Small intestine (tissue), 16 donors: ENCODE measurements around the gene OXNAD1. TPM values are rescaled to one million over a fixed set of nuclear protein-coding genes. Genes with fewer than 3 reads are reported as not detected.

ENCODE experiments used
- DNase-seq, 2 donors: peaks; one replicate each; pipeline versions ENCODE4 v3.0.0 to v3.0.0-alpha.2; 2013
- FAIRE-seq: peaks from 2 replicates; lab custom pipeline; 2012; peaks lifted over from hg19 to GRCh38; lab: Jason Lieb, UNC
- H3K27ac ChIP-seq, 3 donors: one replicate each; pipeline ENCODE4 v1.5.1; 2013; ENCODE audit warnings: low read length in 2 of 3, mild to moderate bottlenecking in 2 of 3, control low read depth in 1 of 3, inconsistent platforms in 1 of 3, low read depth in 1 of 3, moderate library complexity in 1 of 3
- H3K27me3 ChIP-seq, 3 donors: one replicate each; pipeline ENCODE4 v1.6.1; 2013; ENCODE audit warnings: low read length in 3 of 3, inconsistent platforms in 1 of 3; ENCODE audit not compliant: control insufficient read depth in 3 of 3, insufficient read depth in 3 of 3
- H3K36me3 ChIP-seq, 3 donors: one replicate each; pipeline ENCODE4 v1.6.1; 2013; ENCODE audit warnings: low read length in 3 of 3, inconsistent platforms in 1 of 3, low read depth in 1 of 3, mild to moderate bottlenecking in 1 of 3, moderate library complexity in 1 of 3; ENCODE audit not compliant: control insufficient read depth in 3 of 3, insufficient read depth in 2 of 3
- H3K4me1 ChIP-seq, 3 donors: one replicate each; pipeline ENCODE4 v1.6.1; 2013; ENCODE audit warnings: low read length in 2 of 3, inconsistent platforms in 1 of 3, low read depth in 1 of 3, mild to moderate bottlenecking in 1 of 3, moderate library complexity in 1 of 3; ENCODE audit not compliant: control insufficient read depth in 3 of 3, insufficient read depth in 2 of 3
- H3K4me3 ChIP-seq, 3 donors: one replicate each; pipeline ENCODE4 v1.5.1; 2013; ENCODE audit warnings: low read length in 3 of 3, control low read depth in 1 of 3, inconsistent platforms in 1 of 3, low read depth in 1 of 3, mild to moderate bottlenecking in 1 of 3, moderate library complexity in 1 of 3
- H3K9me3 ChIP-seq, 2 donors: one replicate each; pipeline ENCODE4 v1.6.1; 2013; ENCODE audit warnings: low read depth in 1 of 2, low read length in 1 of 2; ENCODE audit not compliant: control insufficient read depth in 2 of 2, insufficient read depth in 1 of 2
- WGBS, 3 donors: extraction: QIAGEN DNeasy Blood & Tissue Kit; methylation state at CpG; one replicate each; pipeline ENCODE4 v1.1.7; 2013; 5-methylcytosine and 5-hydroxymethylcytosine counted together
- long read RNA-seq, 10 donors: transcript quantifications; one replicate each; lab custom pipeline, GENCODE V29; 2026
- polyA plus RNA-seq, 4 donors: library from polyadenylated mRNA; stranded (reverse) in 3 of 4; unstranded in 1 of 4; fragments of 200-250 nt in 3 of 4; fragments of 120-200 nt in 1 of 4; gene quantifications; one replicate each; pipeline versions ENCODE4 v1.2.1 to v1.2.3, GENCODE V29; 2013
- donor health status: healthy with polysubstance abuse.
- donor health status: control.
- donor health status: control.
- donor health status: Bipolar disorder and iron deficiency.
- donor health status: healthy.

The OXNAD1 gene, protein sequence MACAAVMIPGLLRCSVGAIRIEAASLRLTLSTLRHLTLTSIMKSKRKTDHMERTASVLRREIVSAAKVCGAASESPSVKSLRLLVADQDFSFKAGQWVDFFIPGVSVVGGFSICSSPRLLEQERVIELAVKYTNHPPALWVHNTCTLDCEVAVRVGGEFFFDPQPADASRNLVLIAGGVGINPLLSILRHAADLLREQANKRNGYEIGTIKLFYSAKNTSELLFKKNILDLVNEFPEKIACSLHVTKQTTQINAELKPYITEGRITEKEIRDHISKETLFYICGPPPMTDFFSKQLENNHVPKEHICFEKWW
- polyA plus RNA-seq, result 10 to 100 TPM; 15.3 to 28.4 (median 18.3) TPM
- long read RNA-seq, donor 1, result 0 reads
- long read RNA-seq, donor 2, partial matches to known transcripts, result 0 of 1 reads
- long read RNA-seq, donor 2, other reads (novel, unspliced or antisense), result 0 of 1 reads
- long read RNA-seq, donor 3, partial matches to known transcripts, result 0 of 2 reads
- long read RNA-seq, donor 3, other reads (novel, unspliced or antisense), result 0 of 2 reads
- long read RNA-seq, donor 4, result 0 reads
- long read RNA-seq, donor 5, partial matches to known transcripts, result 0 of 1 reads
- long read RNA-seq, donor 5, other reads (novel, unspliced or antisense), result 0 of 1 reads
- long read RNA-seq, donor 6, transcript OXNAD1-201 (9 exons, 3,929 nt), result major isoform, 5 of 8 reads
- long read RNA-seq, donor 6, partial matches to known transcripts, result 0 of 8 reads
- long read RNA-seq, donor 6, other reads (novel, unspliced or antisense), result 0 of 8 reads
- long read RNA-seq, donor 7, result 0 reads
- long read RNA-seq, donor 8, partial matches to known transcripts, result 0 of 1 reads
- long read RNA-seq, donor 8, other reads (novel, unspliced or antisense), result 0 of 1 reads
- long read RNA-seq, donor 9, partial matches to known transcripts, result 0 of 1 reads
- long read RNA-seq, donor 9, other reads (novel, unspliced or antisense), result 0 of 1 reads
- long read RNA-seq, donor 10, partial matches to known transcripts, result 7 of 11 reads
- long read RNA-seq, donor 10, other reads (novel, unspliced or antisense), result 0 of 11 reads

DNA sequence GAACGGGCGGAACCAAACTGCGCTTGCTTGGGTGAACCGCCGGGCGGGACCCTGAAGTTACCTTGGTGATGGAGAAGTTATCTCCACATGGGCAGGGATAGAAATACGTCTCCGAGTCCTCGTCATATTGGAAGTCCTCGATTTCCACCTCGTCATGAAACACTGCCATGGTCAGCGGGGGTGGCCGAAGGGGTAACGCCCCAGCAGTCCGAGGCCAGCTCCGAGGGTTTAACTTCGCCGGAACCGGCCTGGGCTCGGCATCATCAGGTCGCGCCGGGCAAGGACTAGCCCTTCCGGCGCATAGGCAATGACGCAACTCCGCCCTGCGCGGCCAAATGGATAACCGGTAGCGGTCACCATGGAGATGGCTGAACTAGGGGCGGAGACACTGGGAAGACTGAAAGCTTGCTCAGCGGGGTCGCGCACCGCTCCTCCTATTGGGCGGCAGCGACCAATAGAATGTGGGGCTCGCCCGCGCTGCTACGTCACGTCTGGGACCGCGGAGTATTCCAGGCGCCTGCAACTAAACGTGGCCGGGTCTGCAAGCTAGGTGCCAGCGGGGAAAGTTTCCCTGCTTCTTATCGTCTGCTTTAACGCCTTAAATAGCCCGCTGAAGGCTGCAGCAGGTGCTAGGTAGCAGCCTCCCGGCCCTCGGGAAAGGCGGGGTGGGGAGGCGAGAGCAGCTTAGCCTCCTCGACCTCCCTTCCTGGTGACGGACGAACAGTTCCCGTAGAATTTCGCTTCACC lies at the start of gene OXNAD1, which contains the start of gene DPH3:
TSS of gene OXNAD1 (plus strand) at position 505 of the 747 bp plus-strand sequence. CDS start 5,741 bp downstream, outside the sequence.
TSS of gene DPH3 (minus strand) at position 236 of the 747 bp plus-strand sequence. CDS start at position 169, 67 bp downstream.
- Histone ChIP-seq H3K4me1 (peaks cover 5 to 10% (median 7%) of the 10 kb centered on the region in 3 donors), H3K9me3 (no peaks in the 10 kb centered on the region), H3K36me3 (peaks cover 0 to 8% (median 0%) of the 10 kb centered on the region in 3 donors), H3K4me3 (peak within 1 kb of the TSS; percentile 78 to 98 (median 94)), H3K27me3 (no peaks in the 10 kb centered on the region), H3K27ac (peak within 1 kb of the TSS; percentile 98 to 99 (median 99))
- DNase-seq (peak; percentile 99 to 100), FAIRE-seq (no peak)
- 0% methylated on average over 60 to 61 of the region's 61 CpGs for WGBS, 3 donors

GRCh38 chr3:16216373-16216935 lies 48.6 kb upstream of the OXNAD1 start:
- no peaks in the 10 kb centered on the region for H3K36me3 ChIP-seq
- 75 to 87% (median 78%) methylated on average over 17 of the region's 17 CpGs for WGBS, 3 donors
- H3K4me1 ChIP-seq, result no peaks in the 10 kb centered on the region
- DNase-seq (no peak), FAIRE-seq (no peak)
- H3K9me3 ChIP-seq, result peaks cover 0 to 6% of the 10 kb centered on the region in 2 donors
- H3K27ac ChIP-seq, result no peak overlapping the region
- H3K27me3 ChIP-seq, result no peaks in the 10 kb centered on the region
- H3K4me3 ChIP-seq, result no peak overlapping the region

DNA sequence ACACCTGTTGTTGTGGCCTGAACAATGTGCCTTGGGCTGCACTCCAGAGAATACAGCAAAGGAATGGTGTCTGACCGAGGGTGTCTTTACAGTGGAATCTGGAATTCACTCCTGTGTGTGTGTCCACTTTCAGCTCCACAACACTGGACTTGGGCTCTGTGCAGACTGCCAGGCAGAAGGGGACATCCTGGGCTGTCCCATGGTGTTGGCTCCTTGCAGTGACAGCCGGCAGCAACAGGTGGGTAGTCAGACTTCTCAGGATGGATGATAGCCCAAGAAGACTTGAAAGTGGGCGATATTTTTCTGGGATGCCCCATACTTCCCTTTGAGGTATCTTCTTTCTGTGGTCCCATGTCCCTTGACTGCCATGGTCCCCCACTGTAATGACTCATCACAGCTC lies 45.2 kb upstream of the OXNAD1 start:
- Histone ChIP-seq H3K27ac (no peak overlapping the region), H3K36me3 (peaks cover 0 to 2% (median 0%) of the 10 kb centered on the region in 3 donors), H3K9me3 (peaks cover 0 to 6% of the 10 kb centered on the region in 2 donors), H3K27me3 (no peaks in the 10 kb centered on the region), H3K4me3 (no peak overlapping the region), H3K4me1 (no peaks in the 10 kb centered on the region)
- FAIRE-seq (no peak), DNase-seq (no peak)
- WGBS, 3 donors, result 90 to 95% (median 95%) methylated on average over 3 of the region's 3 CpGs

DNA sequence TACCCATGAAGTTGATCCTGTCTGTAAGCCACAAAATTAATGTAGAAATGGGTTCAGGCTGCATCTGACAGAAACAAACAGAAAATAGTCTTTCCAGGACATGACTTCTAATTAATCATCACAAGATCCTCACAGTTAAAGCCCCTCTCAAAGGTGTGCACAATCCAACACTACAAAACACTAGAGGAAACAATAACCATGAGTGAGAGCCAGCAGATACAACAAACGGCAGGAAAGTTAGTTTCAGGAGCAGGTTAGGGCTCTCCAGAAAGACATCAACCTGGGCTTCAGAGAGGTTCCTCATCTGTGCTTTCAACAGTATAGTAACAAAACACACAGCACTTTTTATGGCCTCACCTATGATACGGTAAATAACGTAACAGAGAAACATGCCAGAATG lies 43.0 kb upstream of the OXNAD1 start:
- H3K27ac ChIP-seq, result no peak overlapping the region
- no peaks in the 10 kb centered on the region for H3K4me1 ChIP-seq
- DNase-seq, result no peak
- H3K4me3 ChIP-seq, result no peak overlapping the region
- no peaks in the 10 kb centered on the region for H3K27me3 ChIP-seq
- WGBS, 3 donors, result 68 to 83% (median 79%) methylated on average over 3 of the region's 3 CpGs
- peaks cover 0 to 2% (median 0%) of the 10 kb centered on the region in 3 donors for H3K36me3 ChIP-seq
- H3K9me3 ChIP-seq, result no peaks in the 10 kb centered on the region
- FAIRE-seq, result no peak

DNA sequence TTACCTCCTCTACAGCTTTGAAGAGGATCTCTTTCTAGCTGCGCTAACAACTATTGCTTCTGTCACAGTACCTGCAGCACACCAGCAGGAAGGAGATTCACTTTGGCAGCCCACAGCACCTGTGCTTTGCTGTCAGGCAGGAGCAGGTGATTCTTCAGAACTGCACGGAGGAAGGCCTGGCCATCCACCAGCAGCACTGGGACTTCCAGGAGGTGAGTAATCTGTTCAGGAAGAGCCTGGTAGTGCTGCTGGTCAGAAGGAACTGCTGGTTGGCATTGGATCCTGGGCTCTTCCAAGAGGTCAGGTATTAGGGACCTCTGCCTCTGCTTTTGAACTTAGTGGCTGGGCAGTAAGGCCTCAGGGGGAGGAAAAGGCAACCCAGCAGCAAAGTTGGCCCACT lies 42.5 kb upstream of the OXNAD1 start:
- no peaks in the 10 kb centered on the region for H3K9me3 ChIP-seq
- no peaks in the 10 kb centered on the region for H3K4me1 ChIP-seq
- H3K4me3 ChIP-seq, result no peak overlapping the region
- no peak for DNase-seq
- no peak for FAIRE-seq
- H3K27me3 ChIP-seq, result no peaks in the 10 kb centered on the region
- no peak overlapping the region for H3K27ac ChIP-seq
- whole genome bisulfite sequencing, 3 donors, result 83 to 89% (median 83%) methylated on average over 2 of the region's 2 CpGs
- peaks cover 0 to 2% (median 0%) of the 10 kb centered on the region in 3 donors for H3K36me3 ChIP-seq

GRCh38 chr3:16224325-16224724 lies 40.7 kb upstream of the OXNAD1 start:
- H3K4me3 ChIP-seq, result no peak overlapping the region
- peaks cover 0 to 2% (median 0%) of the 10 kb centered on the region in 3 donors for H3K27me3 ChIP-seq
- H3K4me1 ChIP-seq, result no peaks in the 10 kb centered on the region
- H3K36me3 ChIP-seq, result peaks cover 0 to 2% (median 0%) of the 10 kb centered on the region in 3 donors
- H3K27ac ChIP-seq, result no peak overlapping the region
- no peak for FAIRE-seq
- DNase-seq, result no peak
- H3K9me3 ChIP-seq, result no peaks in the 10 kb centered on the region
- 87 to 100% (median 100%) methylated on average over 2 of the region's 2 CpGs for WGBS, 3 donors

- 26 to 42% (median 27%) methylated on average over 1 of the region's 1 CpG for WGBS, 3 donors
- DNase-seq (no peak), FAIRE-seq (no peak)
- Histone ChIP-seq H3K27me3 (peaks cover 0 to 2% (median 0%) of the 10 kb centered on the region in 3 donors), H3K4me1 (no peaks in the 10 kb centered on the region), H3K4me3 (no peak overlapping the region), H3K27ac (no peak overlapping the region), H3K36me3 (peaks cover 0 to 2% (median 0%) of the 10 kb centered on the region in 3 donors), H3K9me3 (no peaks in the 10 kb centered on the region)
These were observed 37.4 kb upstream of the OXNAD1 start for GRCh38 chr3:16227566-16227965.
